ENCODE measurements around the gene DTX3. TPM values are rescaled to one million over a fixed set of nuclear protein-coding genes. Genes with fewer than 3 reads are reported as not detected.
"Not testable (repeated sequence)": the region's sequence is repeated elsewhere in the genome, so short reads cannot be mapped to it uniquely, and the experiment has no call there.

DTX3 gene
- total RNA-seq, 1 donor from 2014 or later = 17.6 TPM

DNA sequence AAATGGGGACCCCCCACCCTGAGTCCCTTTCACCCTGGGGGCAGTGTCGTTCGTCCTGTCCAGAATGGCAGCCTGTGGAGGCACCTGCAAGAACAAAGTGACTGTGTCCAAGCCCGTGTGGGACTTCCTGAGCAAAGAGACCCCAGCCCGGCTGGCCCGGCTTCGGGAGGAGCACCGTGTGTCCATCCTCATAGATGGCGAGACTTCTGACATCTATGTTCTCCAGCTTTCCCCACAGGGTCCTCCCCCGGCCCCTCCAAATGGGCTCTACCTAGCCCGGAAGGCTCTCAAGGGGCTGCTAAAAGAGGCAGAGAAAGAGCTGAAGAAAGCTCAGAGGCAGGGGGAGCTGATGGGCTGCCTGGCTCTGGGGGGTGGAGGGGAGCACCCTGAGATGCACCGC, 2.2 kb downstream of the DTX3 start:
- no peak for DNase-seq (ENCODE audit: low spot score)

- no peak for DNase-seq (ENCODE audit: low spot score)
Measured at GRCh38 chr12:57607958-57608663, 3.5 kb downstream of the DTX3 start.

GRCh38 chr12:57609101-57609780, 4.6 kb downstream of the DTX3 start:
- peak; percentile 42 for DNase-seq (ENCODE audit: low spot score)

GRCh38 chr12:57609781-57610553, 5.3 kb downstream of the DTX3 start:
- peak; percentile 35 for DNase-seq (ENCODE audit: low spot score)

- DNase-seq (ENCODE audit: low spot score) = peak; percentile 58
Measured at GRCh38 chr12:57610554-57611107, 6.0 kb downstream of the DTX3 start.

DNA sequence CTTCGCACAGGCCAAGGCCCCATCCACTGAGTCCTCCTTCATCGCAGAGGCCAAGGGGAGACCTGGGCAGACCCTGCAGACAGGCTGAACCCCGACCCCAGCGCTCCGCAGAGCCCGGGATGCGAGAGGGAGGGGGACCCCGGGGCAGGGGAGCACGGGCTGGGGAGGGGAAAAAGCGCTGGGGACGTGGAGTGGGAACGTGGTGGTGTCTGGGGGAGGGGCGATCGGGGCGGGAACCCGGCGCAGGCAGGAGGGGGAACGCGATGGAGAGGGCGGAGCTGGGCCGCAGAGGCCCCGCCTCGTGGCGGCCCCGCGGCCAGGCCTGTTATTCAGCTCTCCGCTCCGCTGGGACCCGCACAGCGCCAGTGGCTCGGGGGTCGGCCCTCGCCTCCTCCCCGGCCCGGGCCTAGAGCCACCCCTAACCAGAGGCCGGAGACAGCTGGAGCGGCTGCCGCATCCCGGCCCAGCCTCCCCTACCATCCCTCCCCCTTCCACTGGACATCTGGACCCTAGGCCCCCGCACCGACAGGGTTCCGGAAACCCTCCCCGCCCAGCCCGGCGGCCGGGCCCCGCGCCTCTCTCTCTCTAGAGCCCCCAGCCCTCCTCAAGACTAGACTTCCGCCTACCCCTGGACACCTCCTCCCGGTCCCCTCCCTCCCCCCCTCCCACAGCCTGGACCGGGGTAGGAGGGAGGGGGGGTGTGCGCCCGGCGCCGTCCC, 6.6 kb downstream of the DTX3 start, which contains the start of gene ARHGEF25:
Gene ARHGEF25, plus strand, starts transcription at position 328 of the 719 bp plus-strand sequence. CDS start 460 bp downstream, outside the sequence.
- peak; percentile 84 for DNase-seq (ENCODE audit: low spot score)

DNA sequence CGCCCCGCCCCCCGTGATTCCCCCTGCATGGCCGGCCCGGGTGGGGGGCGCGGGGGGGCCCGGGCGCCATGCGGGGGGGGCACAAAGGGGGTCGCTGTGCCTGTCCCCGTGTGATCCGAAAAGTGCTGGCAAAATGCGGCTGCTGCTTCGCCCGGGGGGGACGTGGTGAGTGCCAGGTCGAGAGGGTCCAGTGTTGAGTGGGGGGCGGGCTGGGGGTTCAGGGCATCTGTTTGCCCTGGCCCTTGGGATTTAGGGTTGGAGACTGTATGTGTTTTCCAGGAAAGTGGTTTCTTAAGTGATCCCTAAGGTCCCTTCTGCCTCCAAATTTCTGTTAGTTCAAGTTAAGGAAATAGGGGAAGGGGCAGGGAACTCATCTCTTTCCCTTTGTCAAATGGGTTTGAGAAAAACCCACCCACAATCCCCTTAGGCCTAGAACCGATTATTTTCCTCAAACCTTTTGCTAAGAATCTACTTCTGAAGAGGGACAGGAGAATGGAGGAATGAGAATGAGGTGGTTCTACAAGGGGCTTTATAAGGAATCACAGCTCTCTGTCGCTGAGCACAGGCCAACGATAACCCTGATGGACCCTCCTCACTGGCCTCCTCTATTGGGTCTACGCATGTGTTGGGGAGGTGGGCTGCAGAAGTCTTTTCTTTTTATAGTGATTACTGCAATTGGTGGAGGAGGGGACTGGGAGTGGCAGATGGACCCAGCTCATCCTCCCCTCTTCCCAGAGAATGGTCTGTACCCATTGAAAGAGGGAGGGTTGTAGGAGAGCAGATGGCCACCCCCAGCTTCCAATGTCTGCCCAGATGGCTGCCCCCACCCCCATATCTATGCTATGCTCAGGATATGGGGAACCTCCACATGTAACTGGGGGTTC, 7.4 kb downstream of the DTX3 start:
- no peak for DNase-seq (ENCODE audit: low spot score)

- DNase-seq (ENCODE audit: low spot score) = no peak
Measured at GRCh38 chr12:57612711-57613426, 8.2 kb downstream of the DTX3 start.

- no peak for DNase-seq (ENCODE audit: low spot score)
Measured at GRCh38 chr12:57613427-57614109, 8.9 kb downstream of the DTX3 start.

GRCh38 chr12:57614178-57614947, 9.7 kb downstream of the DTX3 start:
- no peak for DNase-seq (ENCODE audit: low spot score)

DNA sequence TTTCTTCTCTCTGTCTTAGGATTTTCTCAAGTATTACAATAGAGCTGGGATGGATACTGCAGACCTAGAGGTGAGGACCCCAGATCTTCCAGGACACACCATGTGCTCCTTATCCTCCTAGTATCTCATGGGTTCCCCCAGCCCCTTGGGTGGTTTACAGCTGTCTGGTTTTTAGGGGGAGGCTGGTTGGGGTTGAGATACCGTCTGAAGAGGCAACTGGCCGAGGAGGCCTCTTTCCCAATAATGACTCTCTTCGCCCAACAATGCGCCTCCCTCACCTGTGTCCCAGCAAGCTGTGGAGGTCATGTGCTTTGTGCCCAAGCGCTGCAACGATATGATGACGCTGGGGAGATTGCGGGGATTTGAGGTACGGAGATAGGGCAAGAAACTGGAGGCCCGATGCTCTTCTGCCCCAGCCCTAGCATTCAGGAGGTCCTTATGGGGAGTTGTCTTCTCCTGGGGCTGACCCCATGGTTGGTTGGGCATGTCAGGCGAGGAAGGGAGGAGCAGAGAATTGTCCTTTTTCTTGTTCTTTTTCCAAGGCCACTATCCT, 10.4 kb downstream of the DTX3 start:
- no peak for DNase-seq (ENCODE audit: low spot score)

GRCh38 chr12:57615637-57616036, 11.0 kb downstream of the DTX3 start:
- DNase-seq (ENCODE audit: low spot score) = no peak

DNA sequence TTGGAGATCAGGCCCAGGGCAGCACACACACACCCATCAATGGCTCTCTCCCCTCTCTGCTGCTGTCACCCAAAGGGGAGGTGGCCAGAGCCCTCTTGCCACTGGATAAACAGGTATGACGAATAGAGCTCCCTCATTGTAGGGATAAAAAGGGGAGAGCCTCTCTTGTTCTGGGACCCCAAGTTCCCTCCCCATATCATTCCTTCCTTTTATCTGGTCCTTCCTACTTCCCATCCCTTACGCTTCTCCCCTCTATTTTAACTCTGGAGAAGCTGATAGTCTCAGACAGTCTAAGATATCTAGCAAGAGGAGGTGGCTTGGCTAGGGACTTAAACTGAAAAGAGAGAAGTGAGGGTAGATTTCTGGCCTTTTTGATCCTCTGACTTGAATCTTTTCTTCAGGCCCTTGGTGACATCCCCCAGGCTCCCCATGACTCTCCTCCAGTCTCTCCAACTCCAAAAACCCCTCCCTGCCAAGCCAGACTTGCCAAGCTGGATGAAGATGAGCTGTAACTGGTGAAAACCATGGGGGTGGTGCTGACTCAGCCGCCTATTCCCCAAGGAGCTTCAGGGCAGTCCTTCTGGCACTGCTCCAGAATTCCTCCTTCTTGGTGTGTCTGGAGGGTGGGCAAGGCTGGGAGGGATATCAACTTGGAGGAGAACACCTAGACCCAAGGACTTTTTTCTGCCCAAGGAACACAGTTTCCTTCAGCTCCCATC, 11.9 kb downstream of the DTX3 start:
- DNase-seq (ENCODE audit: low spot score) = no peak

DNA sequence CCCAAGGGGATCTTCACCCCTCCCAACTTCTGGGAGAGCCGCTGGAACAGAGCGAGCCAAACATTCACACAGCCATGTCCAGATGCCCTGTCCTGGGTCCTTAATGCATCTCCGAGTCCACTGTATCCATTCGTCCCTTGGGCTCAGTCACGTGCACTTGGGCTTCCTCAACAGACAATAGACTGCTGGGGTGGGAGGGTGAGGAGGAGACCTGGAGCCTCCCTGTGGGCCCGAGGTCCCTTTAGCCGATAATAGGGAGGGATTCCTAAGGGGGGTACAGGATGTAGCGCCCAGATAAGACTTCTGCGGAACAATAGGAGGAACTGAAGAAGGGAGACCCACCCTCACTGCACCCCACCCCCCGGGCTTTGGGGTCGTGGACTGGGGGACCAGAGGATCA, 13.3 kb downstream of the DTX3 start:
- no peak for DNase-seq (ENCODE audit: low spot score)

- not testable (repeated sequence) for DNase-seq (ENCODE audit: low spot score)
Measured at GRCh38 chr12:57618431-57618830, 13.8 kb downstream of the DTX3 start.

- no peak for DNase-seq (ENCODE audit: low spot score)
Measured at GRCh38 chr12:57618966-57619433, 14.4 kb downstream of the DTX3 start.

Measured in umbilical cord (tissue), 2 donors.